ENCODE measurements around the gene ZNRF1. TPM values are rescaled to one million over a fixed set of nuclear protein-coding genes. Genes with fewer than 3 reads are reported as not detected.

ZNRF1 gene
- polyA plus RNA-seq, 1 experiment, result 36.5 TPM

DNA sequence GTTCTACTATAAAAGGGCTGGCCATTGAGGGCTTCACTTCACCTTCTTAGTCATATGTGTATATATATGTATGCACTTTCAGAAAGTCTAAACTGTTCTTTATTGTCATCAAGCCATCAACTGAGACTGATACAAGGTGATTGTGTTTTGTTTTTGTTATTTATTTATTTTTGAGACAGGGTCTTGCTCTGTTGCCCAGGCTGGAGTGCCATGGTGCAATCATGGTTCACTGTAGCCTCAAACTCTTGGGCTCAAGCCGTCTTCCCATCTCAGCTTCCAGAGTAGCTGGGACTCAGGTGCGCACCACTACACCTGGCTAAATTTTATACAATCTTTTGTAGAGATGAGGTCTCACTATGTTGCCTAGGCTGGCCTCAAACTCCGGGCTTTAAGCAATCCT, 5.6 kb downstream of the ZNRF1 start:
- Histone ChIP-seq H3K4me3 (ENCODE audit: low read depth, low read length) (no peak overlapping the region), H3K27ac (ENCODE audit: low read depth, low read length) (no peak overlapping the region), H3K27me3 (ENCODE audit: control insufficient read depth, insufficient read depth, low read length) (no peaks in the 10 kb centered on the region), H3K9me3 (ENCODE audit: control insufficient read depth, insufficient read depth, low read length) (no peaks in the 10 kb centered on the region; the same call in 1 of the 2 replicates)
- DNase-seq (ENCODE audit: low read depth, low spot score), result no peak
- TF ChIP-seq CTCF (IDR thresholded peaks at IDR 0.05; ENCODE audit: low read depth, low read length), result no peak
- ChIA-PET POLR2A (interaction anchor here (0.6 kb wide), 1 partner anchor 44 kb away, joined by 4 read pairs; no protein-coding TSS in a partner anchor), CTCF (interaction anchor here (0.6 to 1.5 kb wide), 2 partner anchors 21 to 106 kb away, joined by 3 to 14 read pairs; no protein-coding TSS in a partner anchor)

DNA sequence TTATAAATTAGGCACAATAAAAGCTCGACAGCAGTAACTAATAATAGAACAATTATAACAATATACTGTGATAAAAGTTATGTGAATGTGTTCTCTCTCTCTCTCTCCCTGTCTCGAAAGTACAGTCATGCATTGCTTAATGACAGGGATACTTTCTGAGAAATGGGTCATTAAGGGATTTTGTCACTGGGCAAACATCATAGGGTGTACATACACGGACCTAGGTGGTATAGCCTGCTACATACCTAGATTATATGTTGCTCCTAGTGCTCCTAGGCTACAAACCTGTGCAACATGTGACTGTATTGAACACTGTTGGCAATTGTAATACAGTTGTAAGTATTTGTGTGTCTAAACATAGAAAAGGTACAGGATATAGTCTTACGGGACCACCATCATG, 6.9 kb downstream of the ZNRF1 start:
- TF ChIP-seq CTCF (IDR thresholded peaks at IDR 0.05; ENCODE audit: low read depth, low read length), result no peak
- Histone ChIP-seq H3K9me3 (ENCODE audit: control insufficient read depth, insufficient read depth, low read length) (no peaks in the 10 kb centered on the region), H3K27me3 (ENCODE audit: control insufficient read depth, insufficient read depth, low read length) (no peaks in the 10 kb centered on the region), H3K4me3 (ENCODE audit: low read depth, low read length) (no peak overlapping the region), H3K27ac (ENCODE audit: low read depth, low read length) (no peak overlapping the region)
- POLR2A ChIA-PET, result no interaction called here
- no peak for DNase-seq (ENCODE audit: low read depth, low spot score)
- CTCF ChIA-PET, result interaction anchor here (1.5 to 2.3 kb wide), 3 partner anchors 7 to 105 kb away, joined by 5 to 14 read pairs (median 9); partner anchors contain the start of gene ZNRF1

- ChIA-PET CTCF (interaction anchor here (0.7 to 2.3 kb wide), 3 partner anchors 9 to 192 kb away, joined by 4 to 9 read pairs (median 5); partner anchors contain the start of gene ZNRF1), POLR2A (interaction anchor here (0.6 kb wide), 1 partner anchor 22 kb away, joined by 5 read pairs; the partner anchor contains the start of gene WDR59)
- H3K4me3 ChIP-seq (ENCODE audit: low read depth, low read length), result no peak overlapping the region
- TF ChIP-seq CTCF (IDR thresholded peaks at IDR 0.05; ENCODE audit: low read depth, low read length), result no peak
- no peaks in the 10 kb centered on the region for H3K27me3 ChIP-seq (ENCODE audit: control insufficient read depth, insufficient read depth, low read length)
- no peak for DNase-seq (ENCODE audit: low read depth, low spot score)
- H3K27ac ChIP-seq (ENCODE audit: low read depth, low read length), result no peak overlapping the region
- no peaks in the 10 kb centered on the region for H3K9me3 ChIP-seq (ENCODE audit: control insufficient read depth, insufficient read depth, low read length)
Observed at GRCh38 chr16:75007443-75007842, 8.6 kb downstream of the ZNRF1 start.

- ChIA-PET CTCF (interaction anchor here (1.2 kb wide), 1 partner anchor 455 kb away, joined by 3 read pairs; no protein-coding TSS in a partner anchor), POLR2A (interaction anchor here (0.6 kb wide), 1 partner anchor 165 kb away, joined by 4 read pairs; no protein-coding TSS in a partner anchor)
- no peak overlapping the region for H3K4me3 ChIP-seq (ENCODE audit: low read depth, low read length)
- no peak overlapping the region for H3K27ac ChIP-seq (ENCODE audit: low read depth, low read length)
- no peak for TF ChIP-seq CTCF (IDR thresholded peaks at IDR 0.05; ENCODE audit: low read depth, low read length)
- H3K9me3 ChIP-seq (ENCODE audit: control insufficient read depth, insufficient read depth, low read length), result no peaks in the 10 kb centered on the region
- no peak for DNase-seq (ENCODE audit: low read depth, low spot score)
- no peaks in the 10 kb centered on the region for H3K27me3 ChIP-seq (ENCODE audit: control insufficient read depth, insufficient read depth, low read length)
Observed at GRCh38 chr16:75010427-75010826, 11.6 kb downstream of the ZNRF1 start.

GRCh38 chr16:75011634-75012307, 12.9 kb downstream of the ZNRF1 start:
- Histone ChIP-seq H3K27me3 (ENCODE audit: control insufficient read depth, insufficient read depth, low read length) (no peaks in the 10 kb centered on the region), H3K27ac (ENCODE audit: low read depth, low read length) (peak overlapping the region; percentile 81), H3K4me3 (ENCODE audit: low read depth, low read length) (no peak overlapping the region), H3K9me3 (ENCODE audit: control insufficient read depth, insufficient read depth, low read length) (no peaks in the 10 kb centered on the region)
- no peak for TF ChIP-seq CTCF (IDR thresholded peaks at IDR 0.05; ENCODE audit: low read depth, low read length)
- ChIA-PET POLR2A (no interaction called here), CTCF (interaction anchor here (0.7 to 1.9 kb wide), 2 partner anchors 13 to 99 kb away, joined by 4 to 8 read pairs; partner anchors contain the start of gene ZNRF1)
- peak; percentile 51 for DNase-seq (ENCODE audit: low read depth, low spot score)

All from AG04450 (cell line).